ENCODE measurements around the gene MEI1. TPM values are rescaled to one million over a fixed set of nuclear protein-coding genes. Genes with fewer than 3 reads are reported as not detected.

MEI1 gene
- total and polyA plus RNA-seq, 3 donors from 2014 or later: 43.5 to 103 (median 47.6) TPM

- no peak for DNase-seq
- no peak overlapping the region for H3K4me3 ChIP-seq
- H3K9me3 ChIP-seq: no peaks in the 10 kb centered on the region
- H3K4me1 ChIP-seq: no peaks in the 10 kb centered on the region
- H3K36me3 ChIP-seq (ENCODE audit: low read depth, missing control alignments): no peaks in the 10 kb centered on the region
- 66 to 81% methylated on average over 5 of the region's 5 CpGs for WGBS, 2 donors
- H3K27me3 ChIP-seq: no peaks in the 10 kb centered on the region
- no peak overlapping the region for H3K27ac ChIP-seq
- TF ChIP-seq POLR2A (IDR thresholded peaks at IDR 0.05): no peak
- TF ChIP-seq, protein P1, sequence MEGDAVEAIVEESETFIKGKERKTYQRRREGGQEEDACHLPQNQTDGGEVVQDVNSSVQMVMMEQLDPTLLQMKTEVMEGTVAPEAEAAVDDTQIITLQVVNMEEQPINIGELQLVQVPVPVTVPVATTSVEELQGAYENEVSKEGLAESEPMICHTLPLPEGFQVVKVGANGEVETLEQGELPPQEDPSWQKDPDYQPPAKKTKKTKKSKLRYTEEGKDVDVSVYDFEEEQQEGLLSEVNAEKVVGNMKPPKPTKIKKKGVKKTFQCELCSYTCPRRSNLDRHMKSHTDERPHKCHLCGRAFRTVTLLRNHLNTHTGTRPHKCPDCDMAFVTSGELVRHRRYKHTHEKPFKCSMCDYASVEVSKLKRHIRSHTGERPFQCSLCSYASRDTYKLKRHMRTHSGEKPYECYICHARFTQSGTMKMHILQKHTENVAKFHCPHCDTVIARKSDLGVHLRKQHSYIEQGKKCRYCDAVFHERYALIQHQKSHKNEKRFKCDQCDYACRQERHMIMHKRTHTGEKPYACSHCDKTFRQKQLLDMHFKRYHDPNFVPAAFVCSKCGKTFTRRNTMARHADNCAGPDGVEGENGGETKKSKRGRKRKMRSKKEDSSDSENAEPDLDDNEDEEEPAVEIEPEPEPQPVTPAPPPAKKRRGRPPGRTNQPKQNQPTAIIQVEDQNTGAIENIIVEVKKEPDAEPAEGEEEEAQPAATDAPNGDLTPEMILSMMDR (IDR thresholded peaks at IDR 0.05): no peak
- intact Hi-C loops (cut with DNase I; ENCODE audit: low total_unique reads): no loop called here
Measured at GRCh38 chr22:41656556-41656955, 42.7 kb upstream of the MEI1 start.

- Histone ChIP-seq H3K4me3 (no peak overlapping the region), H3K36me3 (ENCODE audit: low read depth, missing control alignments) (no peaks in the 10 kb centered on the region), H3K27me3 (no peaks in the 10 kb centered on the region), H3K27ac (no peak overlapping the region), H3K9me3 (no peaks in the 10 kb centered on the region), H3K4me1 (no peaks in the 10 kb centered on the region)
- no peak for DNase-seq
- intact Hi-C loops (cut with DNase I; ENCODE audit: low total_unique reads): no loop called here
- TF ChIP-seq, protein P1 (IDR thresholded peaks at IDR 0.05): no peak
- TF ChIP-seq POLR2A (IDR thresholded peaks at IDR 0.05): no peak
- 92 to 95% methylated on average over 6 of the region's 6 CpGs for WGBS, 2 donors
Measured at GRCh38 chr22:41657709-41658108, 41.6 kb upstream of the MEI1 start.

DNA sequence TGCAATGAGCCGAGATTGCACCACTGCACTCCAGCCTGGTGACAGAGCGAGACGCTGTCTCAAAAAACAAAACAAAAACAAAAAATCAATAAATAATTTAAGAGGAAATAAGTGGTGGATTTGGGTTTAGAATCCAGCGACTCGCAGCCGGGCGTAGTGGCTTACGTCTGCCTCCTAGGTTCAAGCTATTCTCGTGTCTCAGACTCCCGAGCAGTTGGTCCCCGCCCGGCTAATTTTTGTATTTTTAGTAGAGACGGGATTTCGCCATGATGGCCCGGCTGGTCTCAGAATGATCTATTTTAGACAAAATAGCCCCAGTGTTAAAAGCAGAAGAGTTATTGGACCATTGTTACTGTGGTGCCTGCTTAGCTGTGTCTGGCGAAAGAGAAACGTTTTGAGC lies 40.4 kb upstream of the MEI1 start:
- Histone ChIP-seq H3K9me3 (no peaks in the 10 kb centered on the region), H3K36me3 (ENCODE audit: low read depth, missing control alignments) (no peaks in the 10 kb centered on the region), H3K4me3 (no peak overlapping the region), H3K27me3 (no peaks in the 10 kb centered on the region), H3K27ac (no peak overlapping the region), H3K4me1 (no peaks in the 10 kb centered on the region)
- 90 to 94% methylated on average over 17 of the region's 17 CpGs for WGBS, 2 donors
- DNase-seq: no peak
- no peak for TF ChIP-seq POLR2A (IDR thresholded peaks at IDR 0.05)
- TF ChIP-seq, protein P1 (IDR thresholded peaks at IDR 0.05): no peak
- intact Hi-C loops (cut with DNase I; ENCODE audit: low total_unique reads): no loop called here

GRCh38 chr22:41659941-41660340 lies 39.4 kb upstream of the MEI1 start:
- intact Hi-C loops (cut with DNase I; ENCODE audit: low total_unique reads): no loop called here

DNA sequence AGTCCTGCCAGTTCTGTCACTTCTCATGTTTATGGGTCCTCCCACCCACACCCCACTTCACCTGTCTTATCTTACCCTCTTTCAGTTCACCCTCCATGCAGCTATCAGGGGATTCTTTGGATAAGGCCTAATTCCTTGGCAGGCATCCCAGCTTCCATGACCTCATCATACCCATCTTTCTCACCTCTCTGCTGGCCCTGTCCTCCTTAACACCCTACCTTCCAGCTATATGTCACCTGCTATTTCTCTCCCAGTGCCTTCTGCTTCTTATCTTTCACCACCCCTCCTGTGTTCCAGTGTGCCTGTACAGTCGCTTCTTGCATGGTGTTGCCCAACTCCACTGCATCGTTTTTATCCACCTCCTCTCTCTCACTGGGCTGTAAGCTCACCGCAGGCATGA lies 38.9 kb upstream of the MEI1 start:
- Histone ChIP-seq H3K36me3 (ENCODE audit: low read depth, missing control alignments) (no peaks in the 10 kb centered on the region), H3K27ac (no peak overlapping the region), H3K9me3 (no peaks in the 10 kb centered on the region), H3K4me3 (no peak overlapping the region), H3K4me1 (no peaks in the 10 kb centered on the region), H3K27me3 (no peaks in the 10 kb centered on the region)
- 76 to 85% methylated on average over 3 of the region's 3 CpGs for WGBS, 2 donors
- DNase-seq: no peak
- no peak for TF ChIP-seq POLR2A (IDR thresholded peaks at IDR 0.05)
- TF ChIP-seq, protein P1 (IDR thresholded peaks at IDR 0.05): no peak
- intact Hi-C loops (cut with DNase I; ENCODE audit: low total_unique reads): no loop called here

More at GRCh38 chr22:41659941-41660340, 39.4 kb upstream of the MEI1 start:
- H3K9me3 ChIP-seq: no peaks in the 10 kb centered on the region
- no peak for DNase-seq
- H3K4me1 ChIP-seq: no peaks in the 10 kb centered on the region
- H3K36me3 ChIP-seq (ENCODE audit: low read depth, missing control alignments): no peaks in the 10 kb centered on the region
- 81 to 94% methylated on average over 1 of the region's 1 CpG for WGBS, 2 donors
- H3K27ac ChIP-seq: no peak overlapping the region
- H3K27me3 ChIP-seq: no peaks in the 10 kb centered on the region
- H3K4me3 ChIP-seq: no peak overlapping the region
- no peak for TF ChIP-seq POLR2A (IDR thresholded peaks at IDR 0.05)
- TF ChIP-seq, protein P1 (IDR thresholded peaks at IDR 0.05): no peak

Data from testis (tissue), 3 donors.